Mesendoderm (in vitro differentiated cells): Measurements from ENCODE around the gene IL2RA.

Source experiments
- DNase-seq: peaks from one replicate; pipeline ENCODE4 v3.0.0; 2013
- H2AK5ac ChIP-seq: 2 replicates; pipeline ENCODE4 v1.6.1; 2013; ENCODE audit warnings: low read length, inconsistent platforms
- H2BK120ac ChIP-seq: 2 replicates; pipeline ENCODE4 v1.6.1; 2013; ENCODE audit warnings: low read depth, mild to moderate bottlenecking, low read length, moderate library complexity, mixed read lengths
- H2BK15ac ChIP-seq: replicated peaks from 2 replicates; pipeline ENCODE4 v1.6.1; 2013; ENCODE audit warnings: low read depth, mild to moderate bottlenecking, moderate library complexity
- H2BK5ac ChIP-seq: 2 replicates; pipeline ENCODE4 v1.6.1; 2013; ENCODE audit warnings: low read length, inconsistent platforms
- H3K18ac ChIP-seq: 2 replicates; pipeline ENCODE4 v1.6.1; 2013; ENCODE audit warnings: mild to moderate bottlenecking, low read length, mixed read lengths
- H3K23ac ChIP-seq: one replicate; pipeline ENCODE4 v1.6.1; 2013; ENCODE audit warnings: low read length
- H3K27ac ChIP-seq: 2 replicates; pipeline ENCODE4 v1.5.1; 2013; ENCODE audit warnings: low read depth, mild to moderate bottlenecking, inconsistent platforms, low read length, moderate library complexity
- H3K27me3 ChIP-seq: 2 replicates; pipeline ENCODE4 v1.6.1; 2013; ENCODE audit warnings: low read length, control low read depth, mild to moderate bottlenecking, inconsistent platforms; ENCODE audit not compliant: insufficient read depth, poor library complexity
- H3K36me3 ChIP-seq: 2 replicates; pipeline ENCODE4 v1.6.1; 2013; ENCODE audit warnings: low read length, inconsistent platforms; ENCODE audit not compliant: control insufficient read depth, insufficient read depth
- H3K4ac ChIP-seq: one replicate; pipeline ENCODE4 v1.6.1; 2013; ENCODE audit warnings: low read depth, mild to moderate bottlenecking, low read length, moderate library complexity
- H3K4me1 ChIP-seq: 2 replicates; pipeline ENCODE4 v1.6.1; 2013; ENCODE audit warnings: low read depth, low read length, inconsistent platforms; ENCODE audit not compliant: control insufficient read depth
- H3K4me2 ChIP-seq: 2 replicates; pipeline ENCODE4 v1.6.1; 2013; ENCODE audit warnings: low read length
- H3K4me3 ChIP-seq: 2 replicates; pipeline ENCODE4 v1.5.1; 2013; ENCODE audit warnings: mild to moderate bottlenecking, low read length
- H3K56ac ChIP-seq: one replicate; pipeline ENCODE4 v1.6.1; 2013; ENCODE audit warnings: low read length
- H3K79me1 ChIP-seq: 2 replicates; pipeline ENCODE4 v1.6.1; 2013; ENCODE audit warnings: low read length, inconsistent platforms
- H3K79me2 ChIP-seq: 2 replicates; pipeline ENCODE4 v1.6.1; 2013; ENCODE audit warnings: mild to moderate bottlenecking, low read length; ENCODE audit not compliant: control insufficient read depth, insufficient read depth
- H3K9ac ChIP-seq: 2 replicates; pipeline ENCODE4 v1.6.1; 2013; ENCODE audit warnings: low read length, inconsistent platforms
- H4K5ac ChIP-seq: one replicate; pipeline ENCODE4 v1.6.1; 2013; ENCODE audit warnings: low read length
- H4K8ac ChIP-seq: one replicate; pipeline ENCODE4 v1.6.1; 2013; ENCODE audit warnings: low read depth, mild to moderate bottlenecking, control low read depth, low read length, moderate library complexity
- WGBS: extraction: QIAGEN DNeasy Blood & Tissue Kit; methylation state at CpG from one replicate; pipeline ENCODE4 v1.1.7; 2013; ENCODE audit warnings: low lambda C conversion rate, missing lambda C conversion rate; ENCODE audit not compliant: insufficient coverage; ENCODE audit errors: extremely low coverage; 5-methylcytosine and 5-hydroxymethylcytosine counted together

The IL2RA gene

GRCh38 chr10:6013413-6014192 lies 48.6 kb downstream of the IL2RA start:
- H4K5ac ChIP-seq = no peak overlapping the region

GRCh38 chr10:6012121-6012905 lies 49.9 kb downstream of the IL2RA start:
- DNase-seq = no peak
- WGBS = no CpG with 5 or more reads among the region's 15 CpGs
- no peak overlapping the region for H2BK15ac ChIP-seq

More at GRCh38 chr10:6013413-6014192, 48.6 kb downstream of the IL2RA start:
- Histone ChIP-seq H4K8ac (no peak overlapping the region), H3K36me3 (no peaks in the 10 kb centered on the region), H2BK120ac (no peak overlapping the region), H3K27me3 (no peaks in the 10 kb centered on the region), H3K18ac (no peak overlapping the region), H3K4ac (no peak overlapping the region), H3K56ac (no peak overlapping the region), H2BK5ac (no peak overlapping the region), H3K4me1 (no peaks in the 10 kb centered on the region), H3K79me2 (no peaks in the 10 kb centered on the region), H2AK5ac (no peak overlapping the region), H3K9ac (no peak overlapping the region), H3K27ac (no peak overlapping the region), H3K4me3 (no peak overlapping the region), H3K4me2 (no peak overlapping the region), H3K23ac (no peak overlapping the region), H3K79me1 (no peaks in the 10 kb centered on the region), H2BK15ac (no peak overlapping the region)
- DNase-seq = no peak
- no CpG with 5 or more reads among the region's 17 CpGs for WGBS

GRCh38 chr10:6011558-6011957 lies 50.6 kb downstream of the IL2RA start:
- no CpG with 5 or more reads among the region's 8 CpGs for WGBS
- H3K23ac ChIP-seq = no peak overlapping the region
- no peaks in the 10 kb centered on the region for H3K79me1 ChIP-seq
- H4K5ac ChIP-seq = no peak overlapping the region
- H2BK5ac ChIP-seq = no peak overlapping the region
- H3K9ac ChIP-seq = no peak overlapping the region
- H3K79me2 ChIP-seq = no peaks in the 10 kb centered on the region
- H3K4me2 ChIP-seq = no peak overlapping the region
- H3K4me3 ChIP-seq = no peak overlapping the region
- H3K4me1 ChIP-seq = no peaks in the 10 kb centered on the region
- no peak overlapping the region for H2BK120ac ChIP-seq
- H3K4ac ChIP-seq = no peak overlapping the region
- no peak overlapping the region for H3K56ac ChIP-seq
- DNase-seq = no peak
- H2BK15ac ChIP-seq = no peak overlapping the region
- no peaks in the 10 kb centered on the region for H3K27me3 ChIP-seq
- no peak overlapping the region for H2AK5ac ChIP-seq
- H3K36me3 ChIP-seq = no peaks in the 10 kb centered on the region
- H4K8ac ChIP-seq = no peak overlapping the region
- H3K27ac ChIP-seq = no peak overlapping the region
- H3K18ac ChIP-seq = no peak overlapping the region

More at GRCh38 chr10:6012121-6012905, 49.9 kb downstream of the IL2RA start:
- Histone ChIP-seq H3K4ac (no peak overlapping the region), H2BK5ac (no peak overlapping the region), H3K4me3 (no peak overlapping the region), H3K79me1 (no peaks in the 10 kb centered on the region), H3K27me3 (no peaks in the 10 kb centered on the region), H3K36me3 (no peaks in the 10 kb centered on the region), H2BK120ac (no peak overlapping the region), H3K56ac (no peak overlapping the region), H3K23ac (no peak overlapping the region), H3K4me2 (no peak overlapping the region), H3K9ac (no peak overlapping the region), H3K4me1 (no peaks in the 10 kb centered on the region), H3K79me2 (no peaks in the 10 kb centered on the region), H3K18ac (no peak overlapping the region), H4K8ac (no peak overlapping the region), H2AK5ac (no peak overlapping the region), H4K5ac (no peak overlapping the region), H3K27ac (no peak overlapping the region)

- no peak overlapping the region for H2BK120ac ChIP-seq
- H3K36me3 ChIP-seq = no peaks in the 10 kb centered on the region
- H3K56ac ChIP-seq = no peak overlapping the region
- H3K4me3 ChIP-seq = no peak overlapping the region
- H4K8ac ChIP-seq = no peak overlapping the region
- H3K79me1 ChIP-seq = no peaks in the 10 kb centered on the region
- H3K4ac ChIP-seq = no peak overlapping the region
- no peak overlapping the region for H3K18ac ChIP-seq
- no peaks in the 10 kb centered on the region for H3K4me1 ChIP-seq
- no peak overlapping the region for H2BK5ac ChIP-seq
- WGBS = no CpG with 5 or more reads among the region's 3 CpGs
- no peak overlapping the region for H2BK15ac ChIP-seq
- no peak overlapping the region for H3K27ac ChIP-seq
- H4K5ac ChIP-seq = no peak overlapping the region
- no peak overlapping the region for H3K4me2 ChIP-seq
- H3K9ac ChIP-seq = no peak overlapping the region
- H3K79me2 ChIP-seq = no peaks in the 10 kb centered on the region
- H3K27me3 ChIP-seq = no peaks in the 10 kb centered on the region
- H3K23ac ChIP-seq = no peak overlapping the region
- no peak for DNase-seq
- no peak overlapping the region for H2AK5ac ChIP-seq
These were observed 51.6 kb downstream of the IL2RA start for GRCh38 chr10:6010569-6010968.

- H2BK5ac ChIP-seq = no peak overlapping the region
- H3K9ac ChIP-seq = no peak overlapping the region
- H3K27ac ChIP-seq = no peak overlapping the region
- H3K79me2 ChIP-seq = no peaks in the 10 kb centered on the region
- no peak overlapping the region for H3K56ac ChIP-seq
- H3K4me2 ChIP-seq = no peak overlapping the region
- H4K5ac ChIP-seq = no peak overlapping the region
- H3K4me3 ChIP-seq = no peak overlapping the region
- H2BK15ac ChIP-seq = no peak overlapping the region
- no peak overlapping the region for H3K4ac ChIP-seq
- no peak for DNase-seq
- no peak overlapping the region for H2BK120ac ChIP-seq
- H4K8ac ChIP-seq = no peak overlapping the region
- H2AK5ac ChIP-seq = no peak overlapping the region
- no peaks in the 10 kb centered on the region for H3K4me1 ChIP-seq
- no peak overlapping the region for H3K18ac ChIP-seq
- no CpG with 5 or more reads among the region's 4 CpGs for WGBS
- H3K27me3 ChIP-seq = no peaks in the 10 kb centered on the region
- H3K79me1 ChIP-seq = no peaks in the 10 kb centered on the region
- H3K36me3 ChIP-seq = no peaks in the 10 kb centered on the region
- H3K23ac ChIP-seq = no peak overlapping the region
These were observed 52.2 kb downstream of the IL2RA start for GRCh38 chr10:6009961-6010360.
